K562 (cell line): Measurements from ENCODE around the gene CDC123. TPM values are rescaled to one million over a fixed set of nuclear protein-coding genes. Genes with fewer than 3 reads are reported as not detected.
A peak's percentile ranks its signal among the peaks of the same experiment; 100 is the strongest.

Source experiments
- ATAC-seq: fragments of 200-7000 bp; cut with Tn5 transposase; 3 replicates; pipeline ENCODE4 v1.9.1; 2020; ENCODE audit warnings: moderate library complexity
- BruUV-seq: library from RNA; stranded (reverse); fragments of 400-500 nt; replicated peaks from 2 replicates; lab custom pipeline; 2021; lab: Mats Ljungman, UMichigan
- CTCF ChIA-PET: fragments of 300-600 bp; formaldehyde crosslinking; extraction: SDS; loops from one replicate; lab custom pipeline; 2021; ENCODE audit warnings: low intra/inter-chr PET ratio; lab: Yijun Ruan, JAX
- POLR2A ChIA-PET: fragments of 300-600, 350-650 bp; sonication (Branson Sonifier 250); formaldehyde crosslinking; extraction: SDS; loops from one replicate; lab custom pipeline; 2021; ENCODE audit warnings: antibody characterized with exemption, inconsistent platforms; lab: Yijun Ruan, JAX
- DNase-seq, 4 experiments: peaks; one replicate each; pipeline versions ENCODE4 v3.0.0 to v3.0.0-alpha.2; 2011 to 2018; ENCODE audit warnings: low spot score in 3 of 4, mixed read lengths in 3 of 4; ENCODE audit errors: extremely low read depth in 1 of 4
- FAIRE-seq: peaks from 2 replicates; lab custom pipeline; 2011; peaks lifted over from hg19 to GRCh38; lab: Jason Lieb, UNC
- H2AFZ ChIP-seq: 2 replicates; pipeline ENCODE4 v1.6.0; 2011; ENCODE audit warnings: low read depth, low read length, control low read depth, inconsistent platforms
- H3K27ac ChIP-seq: fragments of 200-600 bp; 3 replicates; pipeline ENCODE4 v1.8.0; 2011; ENCODE audit warnings: low read depth, mild to moderate bottlenecking, control low read depth, inconsistent platforms, low read length, moderate library complexity, mixed read lengths; ENCODE audit errors: extremely low read depth
- H3K27me3 ChIP-seq, 2 experiments: fragments of 300-600 bp in 1 of 2; 2 replicates in 1 of 2; 3 replicates in 1 of 2; pipeline versions ENCODE4 v1.6.0 to v1.8.0; 2011; ENCODE audit warnings: inconsistent platforms in 2 of 2, low read length in 2 of 2, mild to moderate bottlenecking in 1 of 2, mixed read lengths in 1 of 2, moderate library complexity in 1 of 2; ENCODE audit not compliant: control insufficient read depth in 2 of 2, insufficient read depth in 2 of 2
- H3K36me3 ChIP-seq: fragments of 300-600 bp; 3 replicates; pipeline ENCODE4 v1.8.0; 2011; ENCODE audit warnings: mild to moderate bottlenecking, low read length, inconsistent platforms; ENCODE audit not compliant: control insufficient read depth, insufficient read depth
- H3K4me1 ChIP-seq, 2 experiments: fragments of 200-600 bp in 1 of 2; replicated peaks in 1 of 2; 2 replicates in 1 of 2; 3 replicates in 1 of 2; pipeline versions ENCODE4 v1.5.1 to v1.8.0; 2011; ENCODE audit warnings: inconsistent platforms in 2 of 2, low read length in 2 of 2, mild to moderate bottlenecking in 1 of 2, mixed read lengths in 1 of 2, moderate library complexity in 1 of 2; ENCODE audit not compliant: control insufficient read depth in 2 of 2, insufficient read depth in 2 of 2
- H3K4me2 ChIP-seq: 2 replicates; pipeline ENCODE4 v1.6.1; 2011; ENCODE audit warnings: low read length, control low read depth, inconsistent platforms, mixed read lengths; ENCODE audit not compliant: insufficient read depth
- H3K4me3 ChIP-seq: fragments of 200-600 bp; sonication (generic), shearing (Covaris generic); 2 replicates; pipeline ENCODE4 v1.5.1; 2016; ENCODE audit warnings: control low read depth, inconsistent platforms
- H3K79me2 ChIP-seq: fragments of 200-600 bp; 3 replicates; pipeline ENCODE4 v1.8.0; 2011; ENCODE audit warnings: low read length, inconsistent platforms; ENCODE audit not compliant: control insufficient read depth, insufficient read depth
- H3K9ac ChIP-seq, 2 experiments: 2 replicates each; pipeline versions ENCODE4 v1.6.0 to v1.6.1; 2011; ENCODE audit warnings: low read depth in 2 of 2, low read length in 2 of 2, control low read depth in 1 of 2, inconsistent platforms in 1 of 2, mild to moderate bottlenecking in 1 of 2, mixed read lengths in 1 of 2; ENCODE audit not compliant: insufficient read depth in 1 of 2
- H3K9me1 ChIP-seq: one replicate; pipeline ENCODE4 v1.6.0; 2011; ENCODE audit warnings: inconsistent platforms, mild to moderate bottlenecking, low read length, moderate library complexity; ENCODE audit not compliant: control insufficient read depth, insufficient read depth
- H3K9me3 ChIP-seq: replicated peaks from 2 replicates; pipeline ENCODE4 v1.5.1; 2011; ENCODE audit warnings: low read depth, low read length, inconsistent platforms; ENCODE audit not compliant: control insufficient read depth, insufficient read depth
- H4K20me1 ChIP-seq: replicated peaks from 2 replicates; pipeline ENCODE4 v1.6.1; 2011; ENCODE audit warnings: low read length, inconsistent platforms, mixed read lengths; ENCODE audit not compliant: control insufficient read depth, insufficient read depth
- FOXP4 ChIP-seq: sonication (generic); formaldehyde crosslinking; IDR thresholded peaks from 2 replicates; pipeline ENCODE4 v1.8.0; 2022; ENCODE audit warnings: mild to moderate bottlenecking, missing genetic modification reagents, borderline replicate concordance
- GATA2 ChIP-seq: sonication (generic); formaldehyde crosslinking; IDR thresholded peaks from 2 replicates; pipeline ENCODE4 v1.4.0; 2020; ENCODE audit warnings: mild to moderate bottlenecking, missing genetic modification reagents
- HDAC3 ChIP-seq: fragments of 450-650 bp; IDR thresholded peaks from 2 replicates; pipeline ENCODE4 v1.6.1; 2018; ENCODE audit warnings: borderline replicate concordance, mild to moderate bottlenecking, moderate library complexity; ENCODE audit not compliant: partially characterized antibody
- LARP7 ChIP-seq: fragments of 450-650 bp; IDR thresholded peaks from 2 replicates; pipeline ENCODE4 v1.6.1; 2016
- MECOM ChIP-seq: fragments of 250-450 bp; sonication (Bioruptor Pico); IDR thresholded peaks from 2 replicates; pipeline ENCODE4 v1.8.0; 2022; ENCODE audit warnings: inconsistent platforms
- MTA3 ChIP-seq: fragments of 450-650 bp; formaldehyde crosslinking; IDR thresholded peaks from 2 replicates; pipeline ENCODE4 v1.6.1; 2017; ENCODE audit warnings: mild to moderate bottlenecking, borderline replicate concordance
- MYBL2 ChIP-seq, 2 experiments: fragments of 450-650 bp in 1 of 2; sonication (generic) in 1 of 2; formaldehyde crosslinking in 1 of 2; IDR thresholded peaks; 2 replicates each; pipeline versions ENCODE4 v1.6.1 to v1.8.1; 2017 to 2022; ENCODE audit warnings: borderline replicate concordance in 1 of 2, inconsistent platforms in 1 of 2, low read depth in 1 of 2, mild to moderate bottlenecking in 1 of 2, missing genetic modification reagents in 1 of 2, moderate library complexity in 1 of 2
- ZBTB11 ChIP-seq, 3 experiments: fragments of 200-800 bp in 1 of 3; fragments of 250-450 bp in 1 of 3; fragments of 450-650 bp in 1 of 3; sonication (Bioruptor Pico) in 1 of 3; sonication (Bioruptor generic) in 1 of 3; formaldehyde crosslinking in 1 of 3; IDR thresholded peaks; 2 replicates each; pipeline versions ENCODE4 v1.6.1 to v1.8.0; 2016 to 2022; ENCODE audit warnings: mild to moderate bottlenecking in 2 of 3, missing genetic modification characterization in 2 of 3, missing compliant biosample characterization in 1 of 3, moderate library complexity in 1 of 3
- ZNF212 ChIP-seq: fragments of 450-650 bp; formaldehyde crosslinking; IDR thresholded peaks from 2 replicates; pipeline ENCODE4 v1.4.0; 2020; ENCODE audit warnings: mild to moderate bottlenecking
- ZNF699 ChIP-seq: fragments of 250-450 bp; sonication (Bioruptor Pico); IDR thresholded peaks from 2 replicates; pipeline ENCODE4 v1.8.0; 2021; ENCODE audit warnings: mild to moderate bottlenecking, moderate library complexity; ENCODE audit not compliant: insufficient replicate concordance
- WGBS: fragments of 100-300 bp; shearing (Covaris generic); methylation state at CpG from one replicate; pipeline ENCODE4 v1.1.6; 2016; ENCODE audit warnings: low coverage, mixed read lengths; ENCODE audit not compliant: insufficient coverage; ENCODE audit errors: missing lambda C conversion rate; 5-methylcytosine and 5-hydroxymethylcytosine counted together
- in situ Hi-C: fragments of 300-500 bp; cut with MboI; formaldehyde crosslinking; loops from 4 replicates; pipeline ENCODE4 v1.15.0; 2018; ENCODE audit warnings: inconsistent platforms, mixed read lengths
- intact Hi-C: fragments of 100-400 bp; cut with micrococcal nuclease; formaldehyde crosslinking; loops from 2 replicates; pipeline ENCODE4 v1.14.2; 2022
- polyA plus RNA-seq, 8 experiments: library from polyadenylated mRNA; depleted of rRNA in 4 of 8; stranded (reverse) in 5 of 8; unstranded in 3 of 8; fragments of >200 nt; fragmentation: Nextera tagmentation in 2 of 8; fragmentation: Illumina TruSeq in 1 of 8; extraction: Ambion mirVana in 2 of 8; extraction: Trizol in 1 of 8; gene quantifications; 2 replicates each; pipeline versions ENCODE4 v1.2.1 to v1.2.3, GENCODE V29; 2011 to 2014; ENCODE audit warnings: inconsistent platforms in 1 of 8, missing spikeins in 1 of 8
- total RNA-seq, 7 experiments: library from RNA; depleted of rRNA in 6 of 7; stranded (reverse); fragments of >200 nt in 6 of 7; fragmentation: Illumina TruSeq in 2 of 7; extraction: Trizol in 2 of 7; gene quantifications; 2 replicates each; pipeline versions ENCODE4 v1.2.1 to v1.2.3, GENCODE V29; 2011 to 2021; ENCODE audit warnings: low replicate concordance in 1 of 7
- TF ChIP-seq, protein P1 (sequence below): sonication (generic); formaldehyde crosslinking; IDR thresholded peaks from 2 replicates; pipeline ENCODE4 v1.8.0; 2023; ENCODE audit warnings: mild to moderate bottlenecking, missing genetic modification reagents

CDC123 gene
- total and polyA plus RNA-seq, 9 of the 15 experiments (the other 6 are each of a cell fraction or from before 2014, with no cell fraction given): 137 to 288 (median 175) TPM

DNA sequence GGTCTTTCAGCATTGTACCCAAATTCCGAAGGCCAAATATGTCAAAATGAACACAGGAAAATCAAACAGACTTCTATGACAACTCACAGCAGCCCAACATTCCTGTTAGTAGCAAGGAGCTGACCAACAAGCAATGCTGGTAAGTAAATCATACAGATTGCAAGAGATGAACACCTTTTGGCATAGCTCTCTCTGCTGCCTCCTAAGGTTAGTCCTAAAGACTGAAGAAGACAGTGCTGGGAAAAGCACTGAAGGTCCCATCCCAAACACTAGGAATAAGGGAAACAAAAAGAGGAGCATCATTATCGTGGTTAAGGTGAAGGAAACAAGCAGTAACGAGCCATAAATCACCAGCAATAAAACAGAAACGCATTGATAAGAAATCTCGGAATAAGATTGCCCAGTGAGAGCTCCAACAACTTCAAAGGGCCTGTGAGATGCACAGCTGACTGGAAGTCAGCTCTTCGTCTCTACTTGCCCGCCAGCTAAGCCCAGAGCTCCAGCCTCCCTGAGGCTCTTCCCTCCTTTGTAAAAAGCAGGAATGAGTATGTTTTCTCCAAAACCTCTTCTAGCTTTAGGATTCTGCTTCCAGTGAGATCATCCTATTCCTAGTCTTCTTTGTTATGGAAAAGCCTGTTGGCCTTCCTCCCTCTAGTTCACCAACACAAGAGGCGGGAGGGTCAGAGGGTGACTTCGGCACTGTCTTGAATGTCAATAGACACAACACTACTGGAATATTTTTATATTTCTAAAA, 15.6 kb upstream of the CDC123 start:
- ChIA-PET CTCF (no interaction called here), POLR2A (interaction anchor here (1.3 to 1.8 kb wide), 2 partner anchors 12 to 15 kb away, joined by 4 to 11 read pairs; partner anchors contain the start of genes CDC123 and NUDT5)
- FAIRE-seq (peak; percentile 60), DNase-seq (no peak), ATAC-seq (no peak)
- intact Hi-C loops: no loop called here
- Histone ChIP-seq H3K27me3 (no peaks in the 10 kb centered on the region), H3K27ac (no peak overlapping the region), H3K9me1 (no peaks in the 10 kb centered on the region), H3K79me2 (no peaks in the 10 kb centered on the region), H2AFZ (no peak overlapping the region), H4K20me1 (no peaks in the 10 kb centered on the region), H3K9me3 (no peaks in the 10 kb centered on the region), H3K4me1 (no peaks in the 10 kb centered on the region), H3K36me3 (peaks cover 80% of the 10 kb centered on the region; the same call in 2 of the 3 replicates), H3K9ac (no peak overlapping the region), H3K4me2 (no peak overlapping the region), H3K4me3 (no peak overlapping the region)
- in situ Hi-C loops: no loop called here
- TF ChIP-seq MTA3 (no peak), HDAC3 (no peak), FOXP4 (no peak), LARP7 (no peak), ZBTB11 (CRISPR knock-in tag; IDR thresholded peaks at IDR 0.05) (no peak), MYBL2 (IDR thresholded peaks at IDR 0.05; ENCODE audit: low read depth) (no peak), MYBL2 (CRISPR knock-in tag; IDR thresholded peaks at IDR 0.05; ENCODE audit: borderline replicate concordance) (no peak), GATA2 (no peak), ZNF699 (CRISPR knock-in tag) (no peak), ZNF212 (CRISPR knock-in tag) (no peak), MECOM (CRISPR knock-in tag) (no peak)
- TF ChIP-seq, protein P1, sequence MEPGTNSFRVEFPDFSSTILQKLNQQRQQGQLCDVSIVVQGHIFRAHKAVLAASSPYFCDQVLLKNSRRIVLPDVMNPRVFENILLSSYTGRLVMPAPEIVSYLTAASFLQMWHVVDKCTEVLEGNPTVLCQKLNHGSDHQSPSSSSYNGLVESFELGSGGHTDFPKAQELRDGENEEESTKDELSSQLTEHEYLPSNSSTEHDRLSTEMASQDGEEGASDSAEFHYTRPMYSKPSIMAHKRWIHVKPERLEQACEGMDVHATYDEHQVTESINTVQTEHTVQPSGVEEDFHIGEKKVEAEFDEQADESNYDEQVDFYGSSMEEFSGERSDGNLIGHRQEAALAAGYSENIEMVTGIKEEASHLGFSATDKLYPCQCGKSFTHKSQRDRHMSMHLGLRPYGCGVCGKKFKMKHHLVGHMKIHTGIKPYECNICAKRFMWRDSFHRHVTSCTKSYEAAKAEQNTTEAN (CRISPR knock-in tag): no peak
- WGBS: 78% methylated on average over 9 of the region's 9 CpGs
- BruUV-seq: no TSS peak
